GM18861 (cell line): ENCODE results near the gene LOC128125822.
"Not testable (repeated sequence)": the region's sequence is repeated elsewhere in the genome, so short reads cannot be mapped to it uniquely, and the experiment has no call there.

Experiments used
- ATAC-seq: cut with Tn5 transposase; IDR thresholded peaks from one replicate; pipeline ENCODE4 v1.9.1; 2021; ENCODE audit not compliant: unreplicated experiment

The LOC128125822 gene

GRCh38 chr6:63581355-63582013, 9.2 kb downstream of the LOC128125822 start:
- no peak for ATAC-seq

- ATAC-seq: no peak
Measured at GRCh38 chr6:63582579-63583231, 10.4 kb downstream of the LOC128125822 start.

GRCh38 chr6:63584125-63584514, 11.8 kb downstream of the LOC128125822 start:
- ATAC-seq: no peak

- no peak for ATAC-seq
Measured at GRCh38 chr6:63584566-63584965, 12.3 kb downstream of the LOC128125822 start.

- ATAC-seq: not testable (repeated sequence)
Measured at GRCh38 chr6:63585652-63586051, 13.4 kb downstream of the LOC128125822 start.

GRCh38 chr6:63589952-63590411, 17.7 kb downstream of the LOC128125822 start:
- no peak for ATAC-seq

GRCh38 chr6:63592886-63593285, 20.6 kb downstream of the LOC128125822 start:
- no peak for ATAC-seq

DNA sequence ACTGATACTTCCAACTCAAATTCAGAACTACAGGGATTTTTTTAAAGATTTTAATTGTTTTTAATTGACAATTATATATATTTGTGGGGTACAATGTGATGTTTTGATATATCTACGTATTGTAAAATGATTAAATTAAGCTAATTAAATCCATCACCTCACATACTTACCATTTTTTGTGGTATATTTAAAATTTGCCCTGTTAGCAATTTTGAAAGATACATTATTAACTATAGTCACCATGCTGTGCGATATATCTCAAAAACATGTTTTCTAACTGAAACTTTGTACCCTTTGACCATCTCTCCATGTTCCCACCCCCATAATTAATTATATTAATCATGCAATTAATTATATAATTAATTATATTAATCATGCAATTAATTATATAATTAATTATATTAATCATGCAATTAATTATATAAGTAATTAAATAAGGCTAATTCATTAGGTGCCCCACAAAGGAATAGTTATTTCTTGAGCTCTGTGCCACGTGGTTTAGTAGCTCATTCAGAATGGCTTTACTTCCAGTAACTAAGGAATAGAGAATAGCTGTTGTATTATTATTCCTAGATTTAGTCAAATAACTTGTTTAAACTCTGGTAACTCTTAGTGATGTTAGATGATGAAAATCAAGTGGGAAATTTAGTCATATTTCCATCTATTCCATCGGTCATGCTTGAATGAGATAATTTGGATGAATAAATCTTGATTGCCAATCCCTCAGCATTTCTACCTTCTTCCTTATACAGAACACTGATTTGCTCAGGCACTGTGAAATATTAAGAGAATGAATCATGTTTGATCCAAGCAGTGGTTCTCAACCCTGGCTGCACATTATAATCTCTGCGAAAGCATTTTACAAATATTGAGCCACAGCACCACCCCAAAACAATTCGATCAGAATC, 25.1 kb downstream of the LOC128125822 start:
- no peak for ATAC-seq

- ATAC-seq: peak; percentile 99
Measured at GRCh38 chr6:63598049-63599036, 26.1 kb downstream of the LOC128125822 start.

GRCh38 chr6:63599243-63599642, 27.0 kb downstream of the LOC128125822 start:
- no peak for ATAC-seq

- ATAC-seq: no peak
Measured at GRCh38 chr6:63600136-63600535, 27.9 kb downstream of the LOC128125822 start.

DNA sequence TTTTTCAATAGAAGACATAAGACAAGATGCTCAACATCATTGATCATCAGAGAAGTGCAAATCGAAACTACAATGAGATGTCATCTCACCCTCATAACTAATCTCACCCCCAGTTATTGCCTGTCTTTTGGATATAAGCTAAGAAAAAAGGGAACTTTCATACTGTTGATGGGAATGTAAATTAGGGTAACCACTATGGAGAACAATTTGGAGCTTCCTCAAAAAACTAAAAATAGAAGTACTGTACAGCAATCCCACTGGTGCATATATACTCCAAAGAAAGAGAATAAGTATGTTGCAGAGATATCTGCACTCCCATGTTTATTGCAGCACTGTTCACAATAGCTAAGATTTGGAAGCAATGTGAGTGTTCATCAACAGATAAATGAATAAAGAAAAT, 37.0 kb downstream of the LOC128125822 start:
- no peak for ATAC-seq

DNA sequence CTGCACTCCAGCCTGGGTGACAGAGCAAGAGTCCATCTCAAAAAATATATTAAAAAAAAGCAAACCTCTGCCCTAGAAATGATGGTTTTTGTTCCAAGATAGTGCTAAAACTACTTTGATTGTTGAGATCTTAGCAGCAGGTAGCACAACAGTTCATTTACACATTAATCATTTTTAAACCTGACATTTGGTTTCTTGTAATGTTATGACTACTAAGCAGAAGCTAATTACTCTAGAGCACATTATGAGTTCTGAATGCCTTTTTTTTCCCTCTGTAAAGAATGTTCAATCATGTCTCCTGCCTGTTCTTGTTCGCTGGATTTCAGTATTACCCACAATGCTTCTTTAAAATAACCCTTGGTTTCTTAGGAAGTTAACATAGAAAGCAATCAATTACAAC, 38.7 kb downstream of the LOC128125822 start:
- peak; percentile 75 for ATAC-seq

GRCh38 chr6:63611560-63611959, 39.3 kb downstream of the LOC128125822 start:
- ATAC-seq: no peak

- no peak for ATAC-seq
Measured at GRCh38 chr6:63615590-63615989, 43.3 kb downstream of the LOC128125822 start.
